ENCODE results near the gene HMGN2. TPM values are rescaled to one million over a fixed set of nuclear protein-coding genes. Genes with fewer than 3 reads are reported as not detected.
A peak's percentile ranks its signal among the peaks of the same experiment; 100 is the strongest.
"Not testable (repeated sequence)": the region's sequence is repeated elsewhere in the genome, so short reads cannot be mapped to it uniquely, and the experiment has no call there.

HMGN2 gene
- total RNA-seq, 2 experiments from 2014 or later: 1,241 to 1,307 TPM

DNA sequence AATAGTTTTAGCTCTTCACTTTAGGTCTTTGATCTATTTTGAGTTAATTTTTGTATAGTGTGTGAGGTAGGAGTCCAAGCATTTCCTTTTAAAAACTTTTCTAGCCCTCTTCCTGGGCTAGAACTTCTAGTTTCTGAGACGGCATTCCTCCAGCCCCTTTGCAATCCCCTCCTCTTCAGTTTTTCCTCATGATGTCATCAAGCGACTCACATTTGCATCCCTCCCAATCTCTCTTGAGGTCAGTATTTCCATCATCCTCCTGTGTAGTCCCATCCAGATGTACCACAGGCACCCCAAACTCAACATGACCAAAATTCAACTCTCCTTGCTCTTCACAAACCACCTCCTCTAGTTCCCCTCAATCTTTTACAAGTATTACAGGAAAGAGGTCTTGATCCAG is 10.7 kb downstream of the HMGN2 start:
- no peaks in the 10 kb centered on the region for H3K4me1 Mint-ChIP-seq
- ChIA-PET POLR2A (no interaction called here), CTCF (no interaction called here)
- H3K9me3 Mint-ChIP-seq: no peaks in the 10 kb centered on the region
- no peak overlapping the region for H3K4me3 Mint-ChIP-seq
- no peak overlapping the region for H3K27ac Mint-ChIP-seq
- H3K36me3 Mint-ChIP-seq (ENCODE audit: low read depth): peaks cover 14% of the 10 kb centered on the region
- no peak for DNase-seq
- no peaks in the 10 kb centered on the region for H3K27me3 Mint-ChIP-seq

DNA sequence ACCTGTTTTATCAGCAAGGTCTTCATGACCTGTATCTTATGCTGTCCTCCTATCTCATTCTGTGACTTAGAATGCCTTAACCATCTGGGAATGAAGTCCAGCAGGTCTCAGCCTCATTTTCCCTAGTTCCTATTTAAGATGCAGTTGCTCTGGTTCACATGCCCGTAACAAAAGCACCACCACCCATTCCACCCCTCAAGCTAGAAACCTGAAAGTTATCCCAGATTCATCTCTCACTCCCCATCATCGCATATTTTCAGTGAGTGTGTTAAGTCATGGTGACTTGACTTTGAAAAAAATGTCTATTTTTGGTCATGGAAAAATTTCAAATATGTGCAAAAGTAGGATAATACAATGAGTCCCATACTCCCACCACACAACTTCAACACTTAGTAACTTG is 11.7 kb downstream of the HMGN2 start:
- H3K9me3 Mint-ChIP-seq: no peaks in the 10 kb centered on the region
- no peaks in the 10 kb centered on the region for H3K27me3 Mint-ChIP-seq
- H3K27ac Mint-ChIP-seq: no peak overlapping the region
- ChIA-PET CTCF (interaction anchor here (0.6 kb wide), 1 partner anchor 1583 kb away, joined by 3 read pairs; no protein-coding TSS in a partner anchor), POLR2A (interaction anchor here (0.6 kb wide), 1 partner anchor 31 kb away, joined by 3 read pairs; no protein-coding TSS in a partner anchor)
- no peak overlapping the region for H3K4me3 Mint-ChIP-seq
- no peaks in the 10 kb centered on the region for H3K4me1 Mint-ChIP-seq
- peaks cover 8% of the 10 kb centered on the region for H3K36me3 Mint-ChIP-seq (ENCODE audit: low read depth)
- DNase-seq: no peak

DNA sequence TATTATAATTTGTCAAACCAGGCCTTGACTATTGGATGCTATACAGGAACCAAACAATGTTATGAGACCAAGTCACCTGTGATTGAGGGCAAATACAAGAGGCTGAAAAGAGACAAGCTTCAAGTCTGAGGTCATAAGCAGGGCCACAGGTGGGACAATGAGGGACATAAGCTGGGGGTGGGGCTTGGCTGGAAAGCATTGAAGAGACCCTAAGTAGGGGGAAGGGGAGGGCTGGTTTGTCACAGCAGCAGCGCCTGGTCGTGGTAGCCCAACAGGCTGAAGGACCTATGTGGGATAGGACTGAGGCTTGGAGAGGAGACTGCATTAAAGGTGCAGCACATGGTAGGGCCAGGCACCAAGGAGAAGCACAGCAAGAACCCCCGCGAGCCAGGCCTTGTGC is 17.9 kb downstream of the HMGN2 start:
- H3K4me3 Mint-ChIP-seq: no peak overlapping the region
- no peaks in the 10 kb centered on the region for H3K27me3 Mint-ChIP-seq
- H3K36me3 Mint-ChIP-seq (ENCODE audit: low read depth): no peaks in the 10 kb centered on the region
- CTCF ChIA-PET: interaction anchor here (0.6 to 4.3 kb wide), 4 partner anchors 10 to 340 kb away, joined by 3 to 30 read pairs (median 4); no protein-coding TSS in a partner anchor
- POLR2A ChIA-PET: no interaction called here
- no peak overlapping the region for H3K27ac Mint-ChIP-seq
- no peaks in the 10 kb centered on the region for H3K9me3 Mint-ChIP-seq
- DNase-seq: no peak
- no peaks in the 10 kb centered on the region for H3K4me1 Mint-ChIP-seq

DNA sequence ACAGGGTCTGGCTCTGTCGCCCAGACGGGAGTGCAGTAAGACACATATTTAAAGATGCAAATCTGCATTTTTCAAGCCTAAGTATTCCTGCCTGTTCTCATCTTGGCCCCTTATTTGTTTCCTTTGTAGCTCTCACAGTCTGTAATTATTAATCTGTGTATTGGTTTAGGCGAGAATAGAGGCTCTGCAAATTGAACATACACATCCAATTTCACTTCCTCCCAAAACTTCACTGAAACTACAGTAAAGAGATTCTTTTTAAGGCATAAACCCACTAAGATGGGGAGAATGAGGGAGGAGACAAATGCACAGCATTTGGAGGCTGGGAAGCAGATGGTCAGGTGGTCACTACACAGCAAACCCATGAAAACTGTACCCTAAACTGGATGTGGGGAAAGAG is 21.0 kb downstream of the HMGN2 start:
- CTCF ChIA-PET: no interaction called here
- POLR2A ChIA-PET: no interaction called here
- Mint-ChIP-seq H3K4me3 (no peak overlapping the region), H3K9me3 (no peaks in the 10 kb centered on the region), H3K27me3 (no peaks in the 10 kb centered on the region), H3K36me3 (ENCODE audit: low read depth) (no peaks in the 10 kb centered on the region), H3K4me1 (peaks cover 10% of the 10 kb centered on the region), H3K27ac (no peak overlapping the region)
- DNase-seq: no peak

DNA sequence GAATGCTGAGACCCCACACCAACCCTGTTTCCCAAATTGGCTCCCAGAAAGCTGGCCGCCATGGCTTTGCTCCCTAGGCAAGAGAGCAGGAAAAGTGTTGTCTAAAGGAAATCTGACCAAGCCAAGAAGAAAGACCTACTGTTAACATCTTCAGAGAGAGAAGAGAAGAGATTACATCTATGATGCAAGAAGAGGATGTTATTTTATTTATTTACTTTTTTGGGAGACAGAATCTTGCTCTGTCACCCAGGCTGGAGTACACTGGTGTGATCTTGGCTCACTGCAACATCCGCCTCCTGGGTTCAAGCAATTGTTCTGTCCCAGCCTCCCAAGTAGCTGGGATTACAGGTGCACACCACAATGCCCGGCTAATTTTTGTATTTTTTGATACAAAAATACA is 21.7 kb downstream of the HMGN2 start:
- no peak overlapping the region for H3K27ac Mint-ChIP-seq
- CTCF ChIA-PET: no interaction called here

DNA sequence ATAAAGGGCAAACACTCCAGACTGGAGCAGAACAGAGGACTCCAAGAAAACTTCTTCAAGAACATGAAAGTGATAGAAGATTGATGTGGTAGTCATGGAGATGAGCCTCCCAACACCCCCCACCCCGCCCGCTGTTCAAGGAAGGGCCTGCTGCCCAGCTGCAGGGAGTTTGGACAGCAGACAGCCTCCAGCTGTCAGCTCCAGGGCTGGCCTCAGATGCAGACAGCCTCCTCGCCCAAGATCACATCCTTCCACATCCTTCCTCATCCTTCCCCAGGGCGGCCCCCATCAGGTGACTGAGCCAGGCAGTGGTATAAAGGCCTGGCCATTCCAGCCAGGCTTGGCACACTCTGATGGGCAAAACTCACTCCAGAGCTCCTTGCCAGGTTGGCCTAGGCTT is 24.6 kb downstream of the HMGN2 start:
- Mint-ChIP-seq H3K27ac (no peak overlapping the region), H3K9me3 (no peaks in the 10 kb centered on the region), H3K27me3 (no peaks in the 10 kb centered on the region), H3K4me1 (peaks cover 22% of the 10 kb centered on the region), H3K4me3 (no peak overlapping the region), H3K36me3 (ENCODE audit: low read depth) (no peaks in the 10 kb centered on the region)
- DNase-seq: no peak
- ChIA-PET POLR2A (no interaction called here), CTCF (interaction anchor here (1.5 kb wide), 1 partner anchor 42 kb away, joined by 3 read pairs; no protein-coding TSS in a partner anchor)

More for the DNA sequence above, 21.7 kb downstream of the HMGN2 start:
- POLR2A ChIA-PET: no interaction called here
- Mint-ChIP-seq H3K4me3 (no peak overlapping the region), H3K36me3 (ENCODE audit: low read depth) (no peaks in the 10 kb centered on the region), H3K9me3 (no peaks in the 10 kb centered on the region), H3K27me3 (no peaks in the 10 kb centered on the region), H3K4me1 (peaks cover 12% of the 10 kb centered on the region)
- DNase-seq: no peak

DNA sequence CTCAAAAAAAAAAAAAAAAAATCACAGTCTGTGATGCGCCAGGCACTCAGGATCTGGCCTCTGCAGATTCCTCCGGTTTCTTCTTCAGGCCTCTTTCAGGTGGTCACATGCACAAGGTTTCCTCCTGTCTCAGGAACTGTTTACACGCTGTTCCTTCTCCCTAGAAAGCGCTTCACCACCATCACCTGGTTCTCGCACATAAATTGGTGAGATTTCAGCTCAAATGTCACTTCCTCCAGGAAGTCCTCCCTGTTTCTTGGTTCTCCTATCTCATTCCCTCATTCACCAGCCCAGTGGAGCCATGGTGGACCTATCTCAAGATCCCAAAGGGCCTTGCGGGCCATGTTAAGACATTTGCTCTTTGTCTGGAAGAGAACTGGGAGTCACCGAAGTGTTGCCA is 26.7 kb downstream of the HMGN2 start:
- Mint-ChIP-seq H3K27me3 (no peaks in the 10 kb centered on the region), H3K27ac (peak overlapping the region; percentile 41), H3K4me3 (peak overlapping the region; percentile 35), H3K9me3 (no peaks in the 10 kb centered on the region), H3K4me1 (peaks cover 30% of the 10 kb centered on the region), H3K36me3 (ENCODE audit: low read depth) (no peaks in the 10 kb centered on the region)
- ChIA-PET POLR2A (no interaction called here), CTCF (interaction anchor here (0.7 to 2.4 kb wide), 9 partner anchors 10 to 327 kb away, joined by 3 to 9 read pairs (median 4); partner anchors contain the start of gene ZDHHC18)
- no peak for DNase-seq

DNA sequence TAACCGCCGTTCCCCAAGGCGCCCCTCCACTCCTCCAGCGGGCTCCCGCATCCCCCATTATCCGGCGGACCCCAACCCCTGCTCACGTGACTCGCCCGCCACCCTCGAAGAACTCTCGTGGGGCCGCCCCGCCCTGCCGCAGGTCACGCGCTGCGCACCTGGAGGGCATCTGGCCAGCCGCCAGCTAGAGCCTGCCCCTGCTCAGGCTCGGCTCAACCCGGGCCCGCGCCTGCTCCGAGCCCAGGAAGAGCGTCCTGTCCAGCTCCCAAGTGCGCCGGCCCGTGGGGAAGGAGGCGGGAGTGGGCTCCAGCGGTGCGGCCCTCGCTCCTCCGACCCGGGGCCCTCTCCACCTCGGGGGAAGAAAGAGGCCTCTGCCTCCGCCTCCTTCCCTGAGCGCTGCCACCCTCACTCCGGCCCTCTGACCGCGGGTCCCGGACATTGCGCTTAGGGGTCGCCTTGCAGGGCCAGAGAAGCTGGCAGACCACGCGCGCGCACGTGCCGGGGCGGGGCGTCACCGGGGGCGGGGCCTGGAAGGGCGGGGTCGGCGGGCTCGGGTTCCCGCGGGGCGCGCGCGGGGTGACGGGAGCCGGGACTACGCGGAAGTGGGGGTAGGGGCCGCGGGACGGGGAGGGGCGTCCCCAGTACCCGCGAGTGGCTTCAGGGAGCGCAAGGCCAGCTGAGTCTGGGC is 28.4 kb downstream of the HMGN2 start:
- Mint-ChIP-seq H3K9me3 (no peaks in the 10 kb centered on the region), H3K4me3 (peak overlapping the region; percentile 85), H3K27ac (peak overlapping the region; percentile 97), H3K4me1 (peaks cover 30% of the 10 kb centered on the region), H3K27me3 (no peaks in the 10 kb centered on the region), H3K36me3 (ENCODE audit: low read depth) (no peaks in the 10 kb centered on the region)
- ChIA-PET CTCF (interaction anchor here (0.6 to 2.7 kb wide), 37 partner anchors 10 to 362 kb away, joined by 3 to 30 read pairs (median 5); partner anchors contain the start of genes DHDDS, HMGN2 and PIGV), POLR2A (interaction anchor here (0.6 to 1.1 kb wide), 4 partner anchors 10 to 212 kb away, joined by 3 to 5 read pairs (median 3); no protein-coding TSS in a partner anchor)
- DNase-seq: peak; percentile 90

DNA sequence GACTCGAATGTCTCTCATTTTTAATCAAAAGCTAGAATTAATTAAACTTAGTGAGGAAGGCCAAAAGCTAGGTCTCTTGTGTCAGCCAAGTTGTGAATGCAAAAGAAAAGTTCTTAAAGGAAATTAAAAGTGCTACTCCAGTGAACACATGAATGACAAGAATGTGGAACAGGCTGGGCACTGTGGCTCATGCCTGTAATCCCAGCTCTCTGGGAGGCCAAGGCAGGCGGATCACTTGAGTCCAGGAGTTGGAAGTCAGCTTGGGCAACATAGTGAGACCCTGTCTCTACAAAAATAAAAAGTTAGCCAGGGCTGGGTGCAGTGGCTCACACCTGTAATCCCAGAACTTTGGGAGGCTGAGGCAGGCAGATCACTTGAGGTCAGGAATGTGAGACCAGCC is 38.5 kb downstream of the HMGN2 start:
- H3K9me3 Mint-ChIP-seq; H3K4me1 Mint-ChIP-seq; H3K4me3 Mint-ChIP-seq; H3K27me3 Mint-ChIP-seq; DNase-seq; H3K36me3 Mint-ChIP-seq (ENCODE audit: low read depth); H3K27ac Mint-ChIP-seq: not testable (repeated sequence)
- CTCF ChIA-PET: interaction anchor here (1.2 kb wide), 1 partner anchor 9 kb away, joined by 3 read pairs; no protein-coding TSS in a partner anchor
- POLR2A ChIA-PET: interaction anchor here (0.6 kb wide), 1 partner anchor 11 kb away, joined by 3 read pairs; no protein-coding TSS in a partner anchor

DNA sequence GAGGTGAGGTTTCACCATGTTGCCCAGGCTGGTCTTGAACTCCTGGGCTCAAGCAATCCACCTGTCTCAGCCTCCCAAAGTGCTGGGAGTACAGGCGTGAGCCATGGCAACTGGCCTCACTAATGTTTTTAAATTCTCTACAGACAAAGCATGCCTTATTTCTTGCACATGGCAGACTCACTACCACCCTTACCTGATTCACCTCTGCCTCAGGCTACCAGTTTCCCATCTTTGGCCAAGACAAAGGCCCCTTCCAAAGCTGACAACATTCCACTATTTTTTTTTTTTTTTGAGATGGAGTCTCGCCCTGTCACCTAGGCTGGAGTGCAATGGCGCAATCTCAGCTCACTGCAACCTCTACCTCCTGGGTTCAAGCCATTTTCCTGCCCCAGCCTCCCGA is 43.6 kb downstream of the HMGN2 start:
- H3K36me3 Mint-ChIP-seq (ENCODE audit: low read depth); H3K4me1 Mint-ChIP-seq; POLR2A ChIA-PET; DNase-seq; H3K9me3 Mint-ChIP-seq; H3K4me3 Mint-ChIP-seq; H3K27me3 Mint-ChIP-seq; H3K27ac Mint-ChIP-seq: not testable (repeated sequence)
- CTCF ChIA-PET: interaction anchor here (0.6 to 2.6 kb wide), 5 partner anchors 10 to 274 kb away, joined by 3 to 11 read pairs (median 4); no protein-coding TSS in a partner anchor

DNA sequence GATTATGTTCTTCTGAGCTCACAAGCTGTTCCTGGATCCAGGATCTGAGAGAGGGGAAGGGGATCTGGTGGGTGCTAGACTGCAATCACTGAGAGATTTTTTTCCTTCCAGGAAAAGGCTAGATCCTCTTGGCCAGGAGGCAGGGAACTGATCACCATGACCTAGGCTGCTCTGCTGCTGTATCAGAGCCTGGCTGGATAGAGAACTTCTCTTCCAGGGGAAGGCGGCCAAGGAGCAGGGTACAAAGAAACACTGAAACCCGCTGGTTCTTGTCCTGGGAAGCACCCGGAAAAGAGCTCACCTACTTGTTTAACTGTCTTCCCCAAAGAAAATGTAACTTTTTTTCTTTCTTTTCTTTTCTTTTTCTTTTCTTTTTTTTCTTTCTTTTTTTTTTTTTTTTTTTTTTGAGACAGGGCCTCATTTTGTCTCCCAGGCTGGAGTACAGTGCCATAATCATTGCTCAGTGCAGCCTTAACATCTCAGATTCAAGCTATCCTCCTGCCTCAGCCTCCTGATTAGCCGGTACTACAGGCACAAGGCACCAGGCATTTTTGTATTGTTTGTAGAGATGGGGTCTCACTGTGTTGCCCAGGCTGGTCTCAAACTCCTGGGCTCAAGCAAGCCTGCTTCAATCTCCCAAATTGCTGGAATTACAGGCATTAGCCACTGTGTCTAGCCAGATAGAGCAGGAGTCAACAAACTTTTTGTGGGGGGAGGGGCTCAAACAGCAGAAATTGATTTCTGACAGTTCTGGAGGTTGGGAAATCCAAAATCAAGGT is 44.9 kb downstream of the HMGN2 start:
- H3K9me3 Mint-ChIP-seq: no peaks in the 10 kb centered on the region
- POLR2A ChIA-PET: no interaction called here
- H3K4me1 Mint-ChIP-seq: no peaks in the 10 kb centered on the region
- no peak overlapping the region for H3K27ac Mint-ChIP-seq
- H3K4me3 Mint-ChIP-seq: no peak overlapping the region
- DNase-seq: no peak
- no peaks in the 10 kb centered on the region for H3K27me3 Mint-ChIP-seq
- H3K36me3 Mint-ChIP-seq (ENCODE audit: low read depth): no peaks in the 10 kb centered on the region
- CTCF ChIA-PET: interaction anchor here (0.6 to 2.6 kb wide), 9 partner anchors 8 to 272 kb away, joined by 3 to 11 read pairs (median 4); no protein-coding TSS in a partner anchor

DNA sequence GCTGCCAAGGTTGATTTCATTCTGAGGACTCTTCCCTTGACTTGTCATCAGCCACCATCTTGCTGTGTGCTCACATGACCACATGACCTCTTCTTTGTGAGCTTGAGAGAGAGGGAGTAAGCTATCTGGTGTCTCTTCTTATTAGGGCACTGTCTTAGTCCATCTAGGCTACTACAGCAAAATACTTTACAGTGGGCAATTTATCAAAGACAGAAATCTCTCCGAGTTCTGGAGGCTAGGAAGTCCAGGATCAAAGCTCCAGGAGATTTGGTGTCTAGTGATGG is 45.5 kb downstream of the HMGN2 start:
- H3K27me3 Mint-ChIP-seq: peaks cover 1% of the 10 kb centered on the region
- H3K27ac Mint-ChIP-seq: no peak overlapping the region
- CTCF ChIA-PET: interaction anchor here (0.6 to 2.6 kb wide), 5 partner anchors 17 to 271 kb away, joined by 3 to 11 read pairs (median 6); no protein-coding TSS in a partner anchor
- no peaks in the 10 kb centered on the region for H3K4me1 Mint-ChIP-seq
- DNase-seq: no peak
- POLR2A ChIA-PET: no interaction called here
- H3K4me3 Mint-ChIP-seq: no peak overlapping the region
- no peaks in the 10 kb centered on the region for H3K9me3 Mint-ChIP-seq
- no peaks in the 10 kb centered on the region for H3K36me3 Mint-ChIP-seq (ENCODE audit: low read depth)

DNA sequence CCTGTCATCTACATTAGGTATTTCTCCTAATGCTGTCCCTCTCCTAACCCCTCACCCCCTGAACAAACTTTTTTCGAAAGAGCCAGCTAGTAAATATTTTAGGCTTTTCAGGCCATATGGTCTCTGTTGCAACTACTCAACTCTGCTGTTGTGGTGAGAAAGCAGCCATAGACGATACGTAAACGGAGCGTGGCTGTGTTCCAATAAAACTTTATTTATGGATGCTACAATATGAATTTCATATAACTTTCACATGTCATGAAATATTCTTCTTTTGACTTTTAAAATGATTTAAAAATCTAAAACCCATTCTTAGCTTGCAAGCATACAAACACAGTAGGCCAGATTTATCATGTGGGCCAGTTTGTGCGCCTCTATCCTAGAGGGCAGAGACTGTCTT is 46.1 kb downstream of the HMGN2 start:
- H3K9me3 Mint-ChIP-seq: no peaks in the 10 kb centered on the region

More for the DNA sequence above, 46.1 kb downstream of the HMGN2 start:
- Mint-ChIP-seq H3K27me3 (peaks cover 3% of the 10 kb centered on the region), H3K4me1 (no peaks in the 10 kb centered on the region), H3K4me3 (no peak overlapping the region), H3K36me3 (ENCODE audit: low read depth) (no peaks in the 10 kb centered on the region), H3K27ac (no peak overlapping the region)
- ChIA-PET POLR2A (no interaction called here), CTCF (interaction anchor here (1.1 to 2.6 kb wide), 3 partner anchors 17 to 20 kb away, joined by 3 to 11 read pairs (median 6); no protein-coding TSS in a partner anchor)
- DNase-seq: no peak

All from activated CD4-positive, alpha-beta T cell treated with anti-CD3 and anti-CD28 coated beads, Interleukin-2, amount 10 ng/mL, durations not matched to agents 7 days and 5 days (primary cell).